Uterus (tissue), 2 donors: ENCODE measurements around the gene GOLPH3L.

Experiments used
- CTCF ChIP-seq, 4 experiments: fragments of 200-600 bp in 2 of 4; fragments of 450-650 bp in 2 of 4; sonication (generic) in 2 of 4; IDR thresholded peaks; one replicate each; pipeline ENCODE4 v1.5.1; 2016 to 2019; ENCODE audit warnings: antibody characterized with exemption in 4 of 4, mild to moderate bottlenecking in 2 of 4, moderate library complexity in 1 of 4
- POLR2A ChIP-seq, 2 donors: fragments of 450-650 bp; IDR thresholded peaks; one replicate each; pipeline ENCODE4 v1.6.1; 2016; ENCODE audit warnings: antibody characterized with exemption in 2 of 2, mild to moderate bottlenecking in 1 of 2, moderate library complexity in 1 of 2

GRCh38 chr1:150626150-150626549, 70.8 kb downstream of the GOLPH3L start:
- TF ChIP-seq POLR2A (IDR thresholded peaks at IDR 0.05) (no peak), CTCF (IDR thresholded peaks at IDR 0.05) (no peak)
